Activated CD8-positive, alpha-beta T cell treated with anti-CD3 and anti-CD28 coated beads for 36 hours (primary cell): ENCODE data around the gene ARSG. TPM values are rescaled to one million over a fixed set of nuclear protein-coding genes. Genes with fewer than 3 reads are reported as not detected.
"Not testable (repeated sequence)": the region's sequence is repeated elsewhere in the genome, so short reads cannot be mapped to it uniquely, and the experiment has no call there.

Source experiments
- ATAC-seq: fragments of 200-7000 bp; cut with Tn5 transposase; one replicate; pipeline ENCODE4 v1.10.0; 2021; ENCODE audit warnings: mild to moderate bottlenecking, moderate library complexity
- CTCF ChIA-PET: fragments of 350-600 bp; sonication (Branson Sonifier 250); formaldehyde crosslinking; loops from one replicate; lab custom pipeline; 2021; ENCODE audit warnings: antibody characterized with exemption; lab: Charles Lee
- POLR2A ChIA-PET: fragments of 350-600 bp; sonication (Branson Sonifier 250); formaldehyde crosslinking; loops from one replicate; lab custom pipeline; 2021; ENCODE audit warnings: antibody characterized with exemption; lab: Charles Lee
- DNase-seq: peaks from one replicate; pipeline ENCODE4 v3.0.0-alpha.2; 2020
- H3K27ac Mint-ChIP-seq: one replicate; pipeline ENCODE4 v1.8.0; 2021; ENCODE audit warnings: mild to moderate bottlenecking, mixed read lengths
- H3K27me3 Mint-ChIP-seq: one replicate; pipeline ENCODE4 v1.8.0; 2021; ENCODE audit warnings: mixed read lengths
- H3K36me3 Mint-ChIP-seq: one replicate; pipeline ENCODE4 v1.8.0; 2021; ENCODE audit warnings: low read depth, mixed read lengths
- H3K4me1 Mint-ChIP-seq: one replicate; pipeline ENCODE4 v1.8.0; 2021; ENCODE audit warnings: low read depth, mixed read lengths
- H3K4me3 Mint-ChIP-seq: one replicate; pipeline ENCODE4 v1.8.0; 2021; ENCODE audit warnings: mild to moderate bottlenecking, moderate library complexity, mixed read lengths
- H3K9me3 Mint-ChIP-seq: one replicate; pipeline ENCODE4 v1.8.0; 2021; ENCODE audit warnings: mixed read lengths
- CTCF ChIP-seq: fragments of 200-600 bp; IDR thresholded peaks from one replicate; pipeline ENCODE4 v1.8.0; 2022; ENCODE audit warnings: antibody characterized with exemption, mild to moderate bottlenecking
- intact Hi-C: fragments of 100-400 bp; cut with micrococcal nuclease; formaldehyde crosslinking; loops from one replicate; pipeline ENCODE4 v1.10.0; 2022
- total RNA-seq, 2 experiments: library from RNA; stranded (reverse); gene quantifications; one replicate each; pipeline ENCODE4 v1.2.3, GENCODE V29; 2021

The ARSG gene
- total RNA-seq, 2 experiments from 2014 or later = 7.2 to 8.4 TPM

DNA sequence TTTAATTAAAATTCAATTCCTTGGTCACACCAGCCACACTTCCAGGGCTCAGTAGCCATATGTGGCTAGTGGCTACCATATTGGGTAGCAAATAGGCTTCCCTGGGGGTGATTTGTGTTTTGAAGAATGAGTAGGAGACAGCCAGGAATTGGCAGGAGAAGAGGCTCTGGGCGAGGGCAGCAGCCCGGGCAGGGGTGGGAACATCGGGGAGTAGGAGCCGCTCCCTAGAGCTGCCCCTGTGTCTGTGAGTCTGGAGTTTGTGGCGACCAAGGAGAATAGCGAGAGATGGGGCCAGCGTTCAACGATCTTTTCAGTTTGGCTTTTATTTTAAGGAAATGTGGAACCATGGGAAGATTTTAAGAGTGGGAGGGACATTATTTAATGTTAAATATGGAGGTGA, 84.3 kb downstream of the ARSG start:
- no peaks in the 10 kb centered on the region for H3K27me3 Mint-ChIP-seq
- no peaks in the 10 kb centered on the region for H3K9me3 Mint-ChIP-seq
- H3K36me3 Mint-ChIP-seq = peaks cover 5% of the 10 kb centered on the region
- H3K27ac Mint-ChIP-seq = no peak overlapping the region
- no peak for DNase-seq
- POLR2A ChIA-PET = no interaction called here
- no peak for TF ChIP-seq CTCF
- ATAC-seq = no peak
- no peak overlapping the region for H3K4me3 Mint-ChIP-seq
- intact Hi-C loops = no loop called here
- H3K4me1 Mint-ChIP-seq = peaks cover under 1% of the 10 kb centered on the region
- CTCF ChIA-PET = interaction anchor here (1.1 kb wide), 1 partner anchor 23 kb away, joined by 3 read pairs; no protein-coding TSS in a partner anchor

DNA sequence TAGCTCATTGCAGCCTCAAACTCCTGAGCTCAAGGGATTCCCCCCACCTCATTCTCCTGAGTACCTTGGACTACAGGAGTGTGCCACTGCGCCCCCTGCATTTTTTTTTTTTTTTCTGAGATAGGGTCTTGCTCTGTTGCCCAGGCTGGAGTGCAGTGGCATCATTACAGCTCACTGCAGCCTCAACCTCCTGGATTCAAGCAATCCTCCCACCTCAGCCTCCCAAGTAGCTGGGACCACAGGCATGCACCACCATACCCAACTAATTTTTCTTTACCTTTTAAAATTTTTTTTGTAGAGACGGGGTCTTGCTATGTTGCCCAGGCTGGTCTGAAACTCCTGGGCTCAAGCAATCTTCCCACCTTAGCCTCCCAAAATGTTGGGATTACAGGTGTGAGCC, 84.9 kb downstream of the ARSG start:
- CTCF ChIA-PET = interaction anchor here (1.2 kb wide), 1 partner anchor 56 kb away, joined by 3 read pairs; no protein-coding TSS in a partner anchor
- intact Hi-C loops, DNase-seq, H3K4me1 Mint-ChIP-seq, ATAC-seq, POLR2A ChIA-PET, H3K36me3 Mint-ChIP-seq, H3K9me3 Mint-ChIP-seq, H3K4me3 Mint-ChIP-seq, H3K27ac Mint-ChIP-seq, H3K27me3 Mint-ChIP-seq: not testable (repeated sequence)

GRCh38 chr17:68377771-68378267, 86.5 kb downstream of the ARSG start:
- no peaks in the 10 kb centered on the region for H3K27me3 Mint-ChIP-seq
- no peaks in the 10 kb centered on the region for H3K9me3 Mint-ChIP-seq
- TF ChIP-seq CTCF = no peak
- H3K36me3 Mint-ChIP-seq = peaks cover 3% of the 10 kb centered on the region
- no peak overlapping the region for H3K27ac Mint-ChIP-seq
- H3K4me3 Mint-ChIP-seq = no peak overlapping the region
- intact Hi-C loops = no loop called here
- POLR2A ChIA-PET = no interaction called here
- peaks cover 6% of the 10 kb centered on the region for H3K4me1 Mint-ChIP-seq
- DNase-seq (no peak), ATAC-seq (no peak)
- CTCF ChIA-PET = no interaction called here

GRCh38 chr17:68378268-68379176, 87.2 kb downstream of the ARSG start:
- TF ChIP-seq CTCF = no peak
- H3K4me1 Mint-ChIP-seq = peaks cover 12% of the 10 kb centered on the region
- H3K27me3 Mint-ChIP-seq = no peaks in the 10 kb centered on the region
- no peak overlapping the region for H3K27ac Mint-ChIP-seq
- no peak for DNase-seq
- intact Hi-C loops = no loop called here
- peaks cover 1% of the 10 kb centered on the region for H3K36me3 Mint-ChIP-seq
- ATAC-seq = no peak
- ChIA-PET CTCF (no interaction called here), POLR2A (no interaction called here)
- no peaks in the 10 kb centered on the region for H3K9me3 Mint-ChIP-seq
- H3K4me3 Mint-ChIP-seq = no peak overlapping the region

- intact Hi-C loops = no loop called here
- no peak overlapping the region for H3K27ac Mint-ChIP-seq
- ChIA-PET CTCF (interaction anchor here (1.4 kb wide), 1 partner anchor 20 kb away, joined by 6 read pairs; no protein-coding TSS in a partner anchor), POLR2A (interaction anchor here (1.2 kb wide), 1 partner anchor 14 kb away, joined by 4 read pairs; no protein-coding TSS in a partner anchor)
- no peak overlapping the region for H3K4me3 Mint-ChIP-seq
- H3K9me3 Mint-ChIP-seq = no peaks in the 10 kb centered on the region
- no peak for TF ChIP-seq CTCF
- no peak for DNase-seq
- no peaks in the 10 kb centered on the region for H3K36me3 Mint-ChIP-seq
- H3K27me3 Mint-ChIP-seq = no peaks in the 10 kb centered on the region
- H3K4me1 Mint-ChIP-seq = peaks cover 18% of the 10 kb centered on the region
- no peak for ATAC-seq
Observed at GRCh38 chr17:68379177-68379510, 87.8 kb downstream of the ARSG start.
